Upper lobe of left lung (tissue), 6 donors: Measurements from ENCODE around the gene SUDS3. TPM values are rescaled to one million over a fixed set of nuclear protein-coding genes. Genes with fewer than 3 reads are reported as not detected.

ENCODE experiments used
- total RNA-seq, 6 donors: library from RNA; depleted of rRNA in 4 of 6; stranded (reverse); fragments of >200 nt in 4 of 6; gene quantifications; one replicate each; pipeline versions ENCODE4 v1.1.0 to v1.2.1, GENCODE V29; 2016 to 2021
- donor health status: DM: no; HTN: no; CAD: no; lungs with moderate emphysema.
- donor health status: DM: no; HTN: yes; CAD: no; lungs with severe emphysema.

Gene SUDS3
- total RNA-seq, 6 donors from 2014 or later: 18.4 to 69.1 (median 35.1) TPM

Other genes with a start within 250 kb of the SUDS3 start
- 100 to 1,000 TPM in 5 of 6 donors, 10 to 100 TPM in 1; 92.2 to 432 (median 214) TPM for gene PEBP1, start 240.4 kb upstream of the SUDS3 start, total RNA-seq
- gene TAOK3, start 3.6 kb upstream of the SUDS3 start, total RNA-seq: 100 to 1,000 TPM in 1 of 6 donors, 10 to 100 TPM in 5; 49.7 to 111 (median 67.8) TPM